Neural crest cell (in vitro differentiated cells): ENCODE data around the gene INSIG2. TPM values are rescaled to one million over a fixed set of nuclear protein-coding genes. Genes with fewer than 3 reads are reported as not detected.

Experiments used
- DNase-seq: peaks from one replicate; pipeline ENCODE4 v3.0.0; 2021; ENCODE audit warnings: low read depth, mixed read lengths, low spot score
- H3K27ac Mint-ChIP-seq: one replicate; pipeline ENCODE4 v1.8.0; 2021; ENCODE audit warnings: mild to moderate bottlenecking, mixed read lengths; ENCODE audit not compliant: unreplicated experiment
- H3K27me3 Mint-ChIP-seq: 2 replicates; pipeline ENCODE4 v1.8.0; 2021; ENCODE audit warnings: low read depth, mild to moderate bottlenecking, mixed read lengths
- H3K36me3 Mint-ChIP-seq: 2 replicates; pipeline ENCODE4 v1.8.0; 2021; ENCODE audit warnings: low read depth, mild to moderate bottlenecking, mixed read lengths
- H3K4me1 Mint-ChIP-seq: 2 replicates; pipeline ENCODE4 v1.8.0; 2021; ENCODE audit warnings: mixed read lengths
- H3K4me3 Mint-ChIP-seq: one replicate; pipeline ENCODE4 v1.8.0; 2021; ENCODE audit warnings: mild to moderate bottlenecking, mixed read lengths
- H3K9me3 Mint-ChIP-seq: 2 replicates; pipeline ENCODE4 v1.8.0; 2021; ENCODE audit warnings: mixed read lengths
- total RNA-seq: library from RNA; stranded (reverse); gene quantifications from 2 replicates; pipeline ENCODE4 v1.2.1, GENCODE V29; 2021
- TF ChIP-seq, protein P1 (sequence below): fragments of 200-600 bp; sonication (generic); conservative IDR thresholded peaks from 2 replicates; pipeline ENCODE4 v1.5.0; 2021; ENCODE audit warnings: antibody characterized with exemption, mild to moderate bottlenecking

The INSIG2 gene
- total RNA-seq, 1 donor from 2014 or later: 14.4 TPM

DNA sequence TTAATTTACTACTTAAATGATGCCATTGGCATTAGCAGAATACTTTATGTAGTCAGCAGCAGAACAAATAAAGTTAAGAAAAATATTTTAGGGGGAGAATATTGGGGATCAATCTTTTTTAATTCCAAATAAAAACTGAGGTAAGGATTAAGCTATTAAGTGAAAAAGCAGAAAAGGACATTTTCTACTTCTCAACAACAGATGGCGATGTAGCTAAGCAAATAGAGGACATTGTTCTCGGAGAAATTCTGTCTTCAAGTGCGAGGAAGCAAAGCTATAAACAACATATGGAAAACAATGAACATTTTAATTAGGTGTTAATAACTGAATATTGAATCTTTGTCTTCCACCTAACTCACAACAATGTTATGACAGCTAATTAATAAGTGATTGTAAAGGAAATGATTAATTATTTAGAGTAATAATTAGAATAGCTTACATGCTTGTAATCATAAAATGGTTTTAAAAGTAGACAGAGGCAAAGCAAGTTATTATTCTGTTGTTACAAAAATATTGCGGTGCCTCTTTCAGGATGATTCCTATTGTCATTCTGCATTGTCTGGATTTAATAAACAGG is 41.5 kb upstream of the INSIG2 start:
- Mint-ChIP-seq H3K9me3 (no peaks in the 10 kb centered on the region), H3K27me3 (peaks cover 55% of the 10 kb centered on the region), H3K4me1 (peaks cover 8% of the 10 kb centered on the region), H3K36me3 (no peaks in the 10 kb centered on the region), H3K4me3 (no peak overlapping the region), H3K27ac (no peak overlapping the region)
- DNase-seq: no peak
- TF ChIP-seq, protein P1, sequence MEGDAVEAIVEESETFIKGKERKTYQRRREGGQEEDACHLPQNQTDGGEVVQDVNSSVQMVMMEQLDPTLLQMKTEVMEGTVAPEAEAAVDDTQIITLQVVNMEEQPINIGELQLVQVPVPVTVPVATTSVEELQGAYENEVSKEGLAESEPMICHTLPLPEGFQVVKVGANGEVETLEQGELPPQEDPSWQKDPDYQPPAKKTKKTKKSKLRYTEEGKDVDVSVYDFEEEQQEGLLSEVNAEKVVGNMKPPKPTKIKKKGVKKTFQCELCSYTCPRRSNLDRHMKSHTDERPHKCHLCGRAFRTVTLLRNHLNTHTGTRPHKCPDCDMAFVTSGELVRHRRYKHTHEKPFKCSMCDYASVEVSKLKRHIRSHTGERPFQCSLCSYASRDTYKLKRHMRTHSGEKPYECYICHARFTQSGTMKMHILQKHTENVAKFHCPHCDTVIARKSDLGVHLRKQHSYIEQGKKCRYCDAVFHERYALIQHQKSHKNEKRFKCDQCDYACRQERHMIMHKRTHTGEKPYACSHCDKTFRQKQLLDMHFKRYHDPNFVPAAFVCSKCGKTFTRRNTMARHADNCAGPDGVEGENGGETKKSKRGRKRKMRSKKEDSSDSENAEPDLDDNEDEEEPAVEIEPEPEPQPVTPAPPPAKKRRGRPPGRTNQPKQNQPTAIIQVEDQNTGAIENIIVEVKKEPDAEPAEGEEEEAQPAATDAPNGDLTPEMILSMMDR: peak; percentile 76

DNA sequence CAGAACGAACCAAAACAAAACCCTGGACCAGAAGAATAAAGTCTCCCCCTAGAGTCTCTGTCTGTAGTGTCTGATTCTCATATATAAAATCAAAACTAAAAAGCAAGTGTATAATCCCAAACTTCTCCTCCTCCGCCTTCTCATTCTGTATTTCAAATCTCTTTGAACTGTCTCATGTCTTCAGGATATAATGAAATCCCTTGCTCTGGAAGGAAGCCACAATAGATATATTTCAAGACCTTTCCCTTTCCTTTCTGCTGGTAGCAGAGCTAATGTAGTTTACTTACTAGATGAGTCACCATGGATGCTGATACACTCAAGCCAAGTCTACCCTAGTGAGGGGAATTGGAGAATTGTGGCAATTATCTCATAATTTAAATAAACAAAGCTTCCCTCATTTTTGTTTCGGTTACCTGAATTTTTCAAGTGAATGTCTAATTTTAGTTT is 40.9 kb upstream of the INSIG2 start:
- Mint-ChIP-seq H3K4me1 (peaks cover 11% of the 10 kb centered on the region), H3K36me3 (no peaks in the 10 kb centered on the region), H3K27ac (no peak overlapping the region), H3K27me3 (peaks cover 54% of the 10 kb centered on the region), H3K4me3 (no peak overlapping the region), H3K9me3 (no peaks in the 10 kb centered on the region)
- no peak for DNase-seq
- TF ChIP-seq, protein P1: no peak

DNA sequence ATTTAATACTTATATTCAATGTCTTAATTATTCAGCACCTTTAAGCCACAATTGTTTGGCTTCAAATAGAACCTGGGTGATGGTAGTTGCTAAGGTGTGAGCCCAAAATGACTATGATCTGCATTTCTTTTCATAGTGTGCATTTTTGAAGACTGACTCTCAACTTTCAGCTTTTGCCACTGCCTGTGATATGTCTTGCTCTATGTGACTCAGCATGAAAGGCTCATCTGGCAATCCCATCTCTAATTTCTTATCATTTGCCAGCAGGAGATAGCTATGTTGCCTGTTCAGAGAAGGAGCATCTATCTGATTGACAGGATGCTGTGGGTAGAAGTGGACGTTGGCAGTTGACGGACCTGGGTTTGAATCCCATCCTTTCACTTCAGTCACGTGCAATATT is 39.9 kb upstream of the INSIG2 start:
- H3K27me3 Mint-ChIP-seq: peaks cover 46% of the 10 kb centered on the region
- no peak overlapping the region for H3K27ac Mint-ChIP-seq
- TF ChIP-seq, protein P1: no peak
- DNase-seq: no peak
- no peaks in the 10 kb centered on the region for H3K36me3 Mint-ChIP-seq
- peaks cover 11% of the 10 kb centered on the region for H3K4me1 Mint-ChIP-seq
- H3K4me3 Mint-ChIP-seq: no peak overlapping the region
- no peaks in the 10 kb centered on the region for H3K9me3 Mint-ChIP-seq

DNA sequence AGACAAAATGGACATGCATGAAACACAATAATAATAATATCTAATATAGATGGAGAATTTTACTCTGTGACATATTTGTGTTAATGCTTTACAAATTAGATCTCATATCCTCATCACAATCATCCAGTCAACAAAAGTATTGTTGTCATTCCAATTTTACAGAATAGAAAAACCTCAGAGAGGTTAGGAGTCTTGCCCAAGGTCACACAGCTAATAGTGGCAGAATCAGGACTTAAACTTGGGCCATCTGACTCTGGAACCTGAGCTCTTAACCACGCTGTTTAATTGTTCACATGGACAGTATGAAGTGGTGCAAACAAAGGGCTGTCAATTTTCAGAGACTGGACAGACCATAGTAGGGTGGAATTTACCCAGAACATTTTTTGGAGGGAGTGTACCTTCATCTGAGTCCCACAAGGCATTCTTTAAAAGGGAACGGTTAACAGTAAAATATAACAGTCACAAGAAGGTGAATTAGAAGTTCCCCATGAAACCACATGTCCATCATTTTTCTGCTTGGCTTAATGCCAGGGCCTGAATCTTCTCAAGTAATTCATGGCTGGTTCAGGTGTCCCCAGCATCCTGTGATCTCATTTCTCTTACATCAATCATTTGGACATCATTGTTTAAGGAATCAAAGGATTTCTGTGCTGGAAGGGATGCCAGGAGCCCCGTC is 39.0 kb upstream of the INSIG2 start:
- Mint-ChIP-seq H3K27ac (no peak overlapping the region), H3K9me3 (no peaks in the 10 kb centered on the region), H3K4me3 (no peak overlapping the region), H3K4me1 (peaks cover 11% of the 10 kb centered on the region), H3K36me3 (no peaks in the 10 kb centered on the region), H3K27me3 (peaks cover 39% of the 10 kb centered on the region)
- no peak for DNase-seq
- TF ChIP-seq, protein P1: no peak

DNA sequence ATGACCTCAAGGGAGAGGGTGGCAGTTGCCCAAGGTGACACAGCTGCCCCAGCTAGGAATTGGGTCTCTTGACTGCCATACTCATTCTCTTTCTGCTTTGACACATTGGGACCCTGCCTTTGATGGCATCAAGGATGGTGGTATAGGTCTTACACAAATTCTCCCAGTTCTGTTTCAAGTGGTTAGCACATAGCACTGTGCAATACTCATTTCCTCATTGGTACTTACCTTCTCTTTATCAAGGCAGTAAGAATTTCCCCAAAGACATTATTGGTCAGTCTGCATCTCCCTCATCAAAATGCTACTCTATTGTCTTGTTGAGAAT is 38.5 kb upstream of the INSIG2 start:
- H3K27me3 Mint-ChIP-seq: peaks cover 34% of the 10 kb centered on the region
- TF ChIP-seq, protein P1: no peak

More for the DNA sequence above, 38.5 kb upstream of the INSIG2 start:
- Mint-ChIP-seq H3K4me3 (no peak overlapping the region), H3K36me3 (no peaks in the 10 kb centered on the region), H3K9me3 (no peaks in the 10 kb centered on the region), H3K27ac (no peak overlapping the region), H3K4me1 (peaks cover 11% of the 10 kb centered on the region)
- DNase-seq: no peak
